ENCODE measurements around the gene CDCA3.
A peak's percentile ranks its signal among the peaks of the same experiment; 100 is the strongest.

The CDCA3 gene

DNA sequence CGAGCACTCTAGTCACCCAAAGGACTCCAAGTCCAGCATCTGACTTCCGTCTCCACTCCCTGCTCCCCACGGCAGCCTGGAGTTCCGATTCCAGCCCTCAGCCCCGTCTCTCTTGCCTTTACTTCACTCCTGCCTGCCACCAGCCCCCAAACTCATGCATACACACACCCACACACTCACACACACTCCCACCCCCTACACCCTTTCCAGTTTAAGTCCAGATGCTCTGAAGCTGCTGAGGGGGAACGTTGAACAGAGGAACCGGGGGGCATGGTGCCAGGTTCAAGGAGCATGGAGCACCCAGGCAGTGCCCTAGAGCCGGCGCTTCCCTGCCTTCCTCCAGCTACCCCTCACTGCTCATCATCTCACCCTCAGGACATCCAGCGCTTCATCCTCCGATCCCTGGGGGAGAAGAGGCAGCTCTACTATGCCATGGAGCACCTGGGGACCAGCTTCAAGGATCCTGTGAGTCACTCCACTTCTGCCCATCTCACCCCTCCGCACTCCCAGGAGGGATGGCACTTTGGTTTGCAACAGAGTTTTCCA is 19.6 kb downstream of the CDCA3 start:
- no peak for DNase-seq

- DNase-seq, result no peak
Measured at GRCh38 chr12:6830999-6831398, 20.1 kb downstream of the CDCA3 start.

GRCh38 chr12:6830286-6830890 is 20.7 kb downstream of the CDCA3 start:
- no peak for DNase-seq

DNA sequence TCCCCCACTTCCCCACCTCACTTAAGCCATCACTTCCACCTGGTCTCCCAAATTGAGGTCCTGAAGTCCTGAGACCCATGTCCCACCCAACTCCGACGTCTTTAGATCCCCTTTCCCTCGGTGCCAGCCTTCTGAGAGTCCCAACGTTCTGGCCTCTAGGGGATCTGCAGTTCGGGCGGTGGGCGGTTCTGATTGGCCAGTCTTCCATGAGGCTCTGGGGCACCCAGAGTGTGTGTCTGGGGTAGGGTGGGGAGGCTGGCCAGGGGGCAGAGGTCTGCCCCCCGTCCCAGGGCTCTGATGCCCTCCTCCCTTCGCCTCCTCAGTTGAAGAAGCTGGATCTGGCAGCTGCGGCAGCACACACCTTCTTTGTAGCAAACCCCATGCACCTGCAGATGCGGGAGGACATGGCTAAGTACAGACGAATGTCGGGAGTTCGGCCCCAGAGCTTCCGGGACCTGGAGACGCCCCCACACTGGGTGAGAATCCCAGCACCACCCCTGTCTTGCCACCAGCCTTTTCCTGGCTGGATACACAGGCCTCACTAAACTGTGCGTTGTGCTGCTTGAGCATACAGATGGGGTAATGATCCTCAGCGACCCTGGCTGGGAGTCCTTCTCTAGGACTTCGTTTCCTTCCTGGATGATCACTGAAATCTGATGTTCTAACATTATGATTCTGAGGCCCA is 21.4 kb downstream of the CDCA3 start:
- DNase-seq, result no peak

DNA sequence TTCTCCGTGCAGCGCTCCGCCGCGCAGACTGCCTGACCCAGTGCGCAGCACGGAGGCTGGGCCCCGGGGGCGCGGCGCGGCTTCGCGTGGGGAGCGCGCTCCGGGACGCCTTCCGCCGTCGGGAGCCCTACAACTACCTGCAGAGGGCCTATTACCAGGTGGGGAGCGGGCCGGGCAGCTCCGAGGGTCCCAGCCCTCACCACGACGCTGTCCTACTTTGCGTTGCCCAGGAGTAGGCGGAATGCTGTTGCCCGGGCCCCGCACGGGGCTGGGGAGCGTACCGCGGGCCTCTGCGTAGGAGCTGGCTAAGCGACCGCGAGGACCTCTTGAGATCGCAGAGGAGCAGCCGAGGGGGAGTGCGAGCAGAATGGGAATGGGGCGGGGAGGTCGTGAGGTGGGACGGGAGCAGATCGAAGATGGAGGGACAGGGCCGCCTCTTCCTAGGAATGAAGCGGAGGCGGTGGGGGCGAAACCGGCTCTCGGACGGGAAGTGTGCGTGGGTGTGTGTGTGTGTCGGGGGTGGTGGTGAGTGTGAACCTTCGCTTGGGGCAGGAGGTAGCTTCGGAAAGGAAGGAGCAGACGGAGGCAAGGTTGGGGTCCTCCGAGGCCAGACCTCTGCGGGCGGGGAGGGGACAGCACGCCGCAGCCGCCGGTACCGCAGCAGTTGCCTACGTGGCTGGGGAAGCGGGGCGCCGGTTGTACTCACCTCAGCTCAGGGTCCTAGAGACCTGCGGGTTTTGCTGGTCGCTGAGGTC is 22.1 kb downstream of the CDCA3 start:
- no peak for DNase-seq

GRCh38 chr12:6827982-6828780 is 22.9 kb downstream of the CDCA3 start, which contains the start of gene P3H3:
TSS of gene P3H3 (plus strand) at chr12:6828407. CDS start at chr12:6828441, 34 bp downstream.
- DNase-seq, result no peak

DNA sequence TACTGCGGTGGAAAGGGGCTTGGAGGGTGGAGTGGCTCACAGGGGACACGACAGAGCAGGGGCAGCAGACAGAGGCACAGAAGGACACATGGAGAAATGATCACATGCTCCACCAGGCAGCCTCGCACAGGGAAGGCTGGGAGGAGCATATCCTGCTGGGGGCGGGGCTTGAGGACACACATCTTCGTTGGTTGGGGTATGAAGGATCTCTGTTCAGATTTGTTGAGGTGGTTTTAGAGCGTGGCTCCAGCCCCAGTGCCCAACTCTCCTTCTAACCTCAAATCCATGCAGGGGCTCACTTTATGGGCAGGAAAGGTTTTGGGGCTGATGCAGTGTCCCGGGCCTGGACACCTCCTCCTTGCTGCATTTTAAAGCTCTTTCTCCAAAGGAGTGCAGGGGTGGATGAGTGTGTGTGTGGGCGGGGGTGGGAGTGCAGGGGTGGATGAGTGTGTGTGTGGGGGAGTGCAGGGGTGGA is 23.6 kb downstream of the CDCA3 start:
- peak; percentile 12 for DNase-seq

GRCh38 chr12:6826734-6827436 is 24.2 kb downstream of the CDCA3 start:
- no peak for DNase-seq

DNA sequence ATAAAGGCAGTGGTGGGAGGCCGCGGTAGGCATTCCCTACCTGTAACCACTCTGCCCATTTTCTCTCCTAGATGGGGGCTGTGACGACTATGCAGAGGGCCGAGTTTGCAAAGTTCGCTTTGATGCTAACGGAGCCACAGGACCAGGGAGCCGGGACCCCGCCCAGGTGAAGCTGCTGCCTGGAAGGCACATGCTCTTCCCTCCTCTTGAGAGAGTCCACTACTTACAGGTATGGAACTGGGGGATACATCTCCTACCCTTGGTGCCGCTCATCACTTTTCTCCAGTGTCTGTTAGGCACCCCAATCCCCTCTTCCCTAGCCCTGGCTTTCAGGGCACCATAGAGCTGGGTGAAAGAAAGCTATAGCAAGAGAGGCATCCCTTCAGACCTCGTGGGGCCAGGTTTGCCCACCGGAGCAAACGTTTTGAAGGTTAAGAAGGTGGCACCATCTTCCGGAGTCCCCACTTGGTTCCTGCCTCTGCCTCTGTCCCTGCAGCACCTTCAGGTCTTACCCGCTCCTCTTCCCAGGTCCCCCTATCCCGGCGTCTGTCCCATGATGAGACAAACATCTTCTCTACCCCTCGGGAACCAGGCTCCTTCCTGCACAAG is 24.9 kb downstream of the CDCA3 start:
- DNase-seq, result no peak

DNA sequence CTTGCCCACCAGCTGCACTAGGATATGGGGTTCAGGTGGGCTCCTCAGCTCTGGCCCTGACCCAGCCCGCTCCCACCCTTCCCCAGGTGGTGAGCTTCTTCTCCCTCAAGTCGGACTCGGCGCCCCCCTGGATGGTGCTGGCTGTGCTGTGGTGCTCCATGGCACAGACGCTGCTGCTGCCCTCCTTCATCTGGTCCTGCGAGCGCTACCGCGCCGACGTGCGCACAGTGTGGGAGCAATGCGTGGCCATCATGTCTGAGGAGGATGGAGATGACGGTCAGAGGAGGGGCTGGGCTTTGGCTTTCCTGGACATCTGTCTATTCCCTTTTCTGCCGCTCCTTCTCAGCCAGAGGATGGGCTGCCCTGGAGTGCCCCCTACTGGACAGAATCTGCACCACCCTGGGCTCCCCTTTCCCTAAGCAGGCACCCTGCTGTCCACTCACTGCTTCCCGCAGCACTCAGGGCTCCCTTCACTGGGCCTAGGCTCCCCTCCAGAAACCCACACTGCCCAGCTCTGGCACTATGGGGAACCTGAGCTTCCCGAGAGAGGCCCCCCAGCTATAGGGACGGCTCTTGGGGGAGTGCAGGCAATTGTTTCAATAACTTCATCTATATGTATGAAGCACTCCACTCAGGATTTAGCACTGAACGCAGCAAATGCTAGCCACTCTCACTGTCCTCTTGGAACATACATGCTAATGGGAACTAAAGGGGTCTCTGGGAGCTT is 25.5 kb downstream of the CDCA3 start:
- DNase-seq, result peak; percentile 69

DNA sequence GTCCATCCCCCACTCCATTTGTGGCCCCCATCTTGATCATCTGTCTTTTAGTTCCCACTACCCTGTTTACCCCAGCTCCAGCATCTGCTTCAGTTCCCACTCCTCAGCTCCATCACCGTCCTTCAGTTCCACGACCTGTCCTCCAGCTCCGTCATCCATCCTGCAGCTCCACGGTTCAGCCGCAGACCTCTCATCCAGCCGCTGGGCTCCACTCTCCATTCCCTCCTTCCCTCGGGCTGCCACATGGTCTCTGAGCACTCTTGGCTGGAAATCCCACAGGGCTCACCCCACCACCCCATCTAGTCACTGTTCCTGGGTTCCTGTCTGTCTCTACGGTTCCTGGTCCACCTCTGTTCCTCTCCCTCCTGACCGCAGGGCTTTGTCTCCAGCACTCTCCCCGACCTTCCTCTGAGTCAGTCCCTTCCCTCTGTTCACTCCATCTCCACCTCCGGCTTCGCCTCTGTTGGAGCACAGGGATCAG is 26.1 kb downstream of the CDCA3 start:
- no peak for DNase-seq

GRCh38 chr12:6824085-6824775 is 26.9 kb downstream of the CDCA3 start:
- DNase-seq, result no peak

GRCh38 chr12:6823182-6824084 is 27.7 kb downstream of the CDCA3 start:
- no peak for DNase-seq

DNA sequence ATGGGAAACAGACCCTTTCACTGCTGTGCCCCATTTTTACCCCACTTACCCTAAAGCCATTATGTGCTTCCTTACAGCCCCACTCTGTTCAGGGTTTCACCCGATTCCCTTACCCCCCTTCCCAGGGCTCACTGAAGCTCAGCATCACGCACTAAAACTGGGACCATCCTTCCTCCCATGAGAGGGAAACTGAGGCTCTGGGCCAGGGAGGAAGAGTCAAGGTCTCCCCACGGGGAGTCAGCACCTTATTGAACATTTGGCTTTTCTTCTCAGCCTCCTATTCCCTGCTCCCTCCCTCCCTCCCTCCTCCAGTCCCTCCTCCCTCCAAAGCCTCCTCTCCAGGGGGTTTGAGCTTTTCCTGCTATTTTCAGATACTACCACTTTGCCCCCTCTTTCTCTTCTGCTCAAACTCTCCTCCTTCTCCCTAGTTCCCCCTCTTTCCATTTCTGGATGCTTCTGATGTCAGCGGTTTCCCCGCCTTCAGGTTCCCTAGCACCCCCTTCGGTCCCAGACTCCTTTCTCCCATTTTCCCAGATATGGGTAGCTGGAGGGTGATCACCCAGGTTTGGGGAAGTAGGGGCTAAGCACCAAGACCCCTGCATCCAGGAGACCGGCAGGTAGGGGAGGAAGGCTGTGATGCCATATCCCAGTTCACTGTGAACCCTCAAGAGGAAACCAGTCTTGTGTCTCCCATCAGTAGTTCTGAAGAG is 28.5 kb downstream of the CDCA3 start:
- DNase-seq, result no peak

DNA sequence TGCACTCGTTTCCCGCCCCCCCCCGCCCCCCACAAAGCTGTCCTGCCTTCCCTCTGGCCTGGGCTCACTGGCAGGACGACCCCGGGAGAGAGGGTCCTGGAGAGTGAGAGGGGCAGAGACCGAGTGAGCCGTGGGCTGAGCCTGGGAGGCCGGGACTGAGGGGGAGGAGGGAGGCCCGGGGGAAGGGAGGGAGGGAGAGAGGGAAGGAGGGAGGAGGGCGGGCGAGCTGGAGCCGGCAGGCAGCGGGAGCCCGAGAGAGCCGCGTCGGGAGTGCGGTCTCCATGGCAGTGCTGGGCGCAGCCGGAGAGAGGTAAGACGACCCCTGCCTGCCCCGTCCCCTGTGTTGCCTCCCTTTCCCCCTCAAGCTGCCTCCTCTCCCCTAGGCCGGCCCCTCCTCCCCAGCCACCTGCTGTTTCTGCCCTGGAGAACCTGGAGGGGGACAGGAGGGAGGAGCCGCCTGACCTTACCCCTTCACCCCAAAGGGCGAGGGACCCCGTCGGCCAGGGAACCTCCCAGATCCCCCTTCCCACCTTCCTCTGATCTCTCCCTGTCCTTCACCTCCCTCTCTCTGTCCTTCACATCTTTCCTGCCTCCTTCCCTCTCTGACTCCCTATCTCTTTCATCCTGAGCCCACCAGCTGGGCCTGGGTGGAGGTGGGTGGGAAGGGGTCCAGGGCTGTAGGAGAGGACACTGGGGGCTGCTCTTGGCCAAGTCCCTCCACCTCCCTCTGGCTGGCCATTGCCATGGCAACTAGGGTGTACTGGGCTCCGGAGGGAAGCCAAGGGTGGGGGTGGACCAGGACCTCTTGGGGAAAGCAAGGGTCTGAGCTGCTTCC is 29.3 kb downstream of the CDCA3 start, which contains the start of gene GPR162:
Gene GPR162, plus strand, starts transcription at position 231 of the 835 bp plus-strand sequence. CDS start 2,078 bp downstream, outside the sequence.
- DNase-seq, result no peak

DNA sequence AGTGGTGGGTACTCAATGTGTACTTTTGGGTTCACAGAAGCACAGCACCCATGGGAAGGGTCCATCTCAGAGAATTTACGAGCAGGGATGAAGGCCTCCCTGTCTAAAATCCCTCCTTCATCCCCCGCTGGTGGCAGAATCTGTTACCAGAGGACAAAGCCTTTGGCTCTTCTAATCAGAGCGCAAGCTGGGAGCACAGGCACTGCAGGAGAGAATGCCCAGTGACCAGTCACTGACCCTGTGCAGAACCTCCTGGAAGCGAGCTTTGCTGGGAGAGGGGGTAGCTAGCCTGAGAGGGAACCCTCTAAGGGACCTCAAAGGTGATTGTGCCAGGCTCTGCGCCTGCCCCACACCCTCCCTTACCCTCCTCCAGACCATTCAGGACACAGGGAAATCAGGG is 30.9 kb downstream of the CDCA3 start:
- DNase-seq, result no peak
